Fibroblast of pulmonary artery (primary cell): ENCODE measurements around the gene ZNF578.
"Not testable (repeated sequence)": the region's sequence is repeated elsewhere in the genome, so short reads cannot be mapped to it uniquely, and the experiment has no call there.

Experiments
- DNase-seq: peaks from one replicate; pipeline ENCODE4 v3.0.0-alpha.2; 2010; ENCODE audit warnings: low read depth
- H3K4me3 ChIP-seq: replicated peaks from 2 replicates; pipeline ENCODE4 v1.5.1; 2011; ENCODE audit warnings: low read depth, mild to moderate bottlenecking, control low read depth, low read length, moderate library complexity
- TF ChIP-seq, protein P1 (sequence below): IDR thresholded peaks from 2 replicates; pipeline ENCODE4 v1.5.1; 2011; ENCODE audit warnings: mild to moderate bottlenecking, control low read depth, low read length, inconsistent platforms; ENCODE audit errors: missing control alignments

ZNF578 gene

DNA sequence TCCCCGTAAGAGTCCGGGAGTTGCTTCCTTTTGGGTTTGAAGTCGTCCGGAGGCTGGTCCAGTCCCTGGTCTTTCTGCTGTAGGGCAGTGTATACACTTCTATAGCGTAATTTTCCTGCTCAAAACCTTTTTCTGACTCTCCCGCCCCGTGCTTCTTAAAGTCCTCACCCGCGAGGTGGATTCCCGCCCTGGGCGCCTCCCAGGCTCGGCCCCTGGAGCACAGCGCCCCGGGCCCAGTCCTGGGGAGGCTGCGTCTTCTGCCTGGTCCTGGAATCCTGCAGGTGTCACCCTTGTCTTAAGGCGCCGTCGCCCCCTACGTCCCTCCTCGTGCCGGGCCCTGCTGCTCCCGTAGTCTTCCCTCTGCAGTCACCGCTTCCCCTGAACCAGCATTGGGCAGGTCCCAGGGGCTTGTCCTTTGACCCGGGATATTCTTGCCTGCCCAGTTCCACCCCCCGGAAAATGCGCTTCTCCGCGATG lies 39.7 kb downstream of the ZNF578 start:
- no peak overlapping the region for H3K4me3 ChIP-seq
- TF ChIP-seq, protein P1, sequence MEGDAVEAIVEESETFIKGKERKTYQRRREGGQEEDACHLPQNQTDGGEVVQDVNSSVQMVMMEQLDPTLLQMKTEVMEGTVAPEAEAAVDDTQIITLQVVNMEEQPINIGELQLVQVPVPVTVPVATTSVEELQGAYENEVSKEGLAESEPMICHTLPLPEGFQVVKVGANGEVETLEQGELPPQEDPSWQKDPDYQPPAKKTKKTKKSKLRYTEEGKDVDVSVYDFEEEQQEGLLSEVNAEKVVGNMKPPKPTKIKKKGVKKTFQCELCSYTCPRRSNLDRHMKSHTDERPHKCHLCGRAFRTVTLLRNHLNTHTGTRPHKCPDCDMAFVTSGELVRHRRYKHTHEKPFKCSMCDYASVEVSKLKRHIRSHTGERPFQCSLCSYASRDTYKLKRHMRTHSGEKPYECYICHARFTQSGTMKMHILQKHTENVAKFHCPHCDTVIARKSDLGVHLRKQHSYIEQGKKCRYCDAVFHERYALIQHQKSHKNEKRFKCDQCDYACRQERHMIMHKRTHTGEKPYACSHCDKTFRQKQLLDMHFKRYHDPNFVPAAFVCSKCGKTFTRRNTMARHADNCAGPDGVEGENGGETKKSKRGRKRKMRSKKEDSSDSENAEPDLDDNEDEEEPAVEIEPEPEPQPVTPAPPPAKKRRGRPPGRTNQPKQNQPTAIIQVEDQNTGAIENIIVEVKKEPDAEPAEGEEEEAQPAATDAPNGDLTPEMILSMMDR: no peak
- no peak for DNase-seq

DNA sequence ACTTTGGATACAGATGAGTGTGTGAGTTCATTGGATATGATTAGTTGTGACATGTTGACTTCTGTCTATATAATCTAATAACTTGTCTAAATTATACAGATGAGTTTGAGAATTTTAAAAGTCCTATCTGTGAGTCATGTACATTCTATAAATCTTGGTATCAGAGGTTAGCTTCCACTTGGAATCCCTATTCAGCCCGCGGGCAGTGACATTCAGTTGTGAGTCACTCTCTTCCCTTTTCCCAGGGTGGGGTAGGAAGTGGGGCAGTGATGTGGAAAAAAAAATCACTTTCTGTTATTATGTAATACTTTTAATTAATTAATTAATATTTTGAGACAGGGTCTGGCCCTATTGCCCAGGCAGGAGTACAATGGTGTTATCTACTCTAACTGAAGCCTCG lies 41.2 kb downstream of the ZNF578 start:
- TF ChIP-seq, protein P1: no peak
- no peak overlapping the region for H3K4me3 ChIP-seq
- no peak for DNase-seq

DNA sequence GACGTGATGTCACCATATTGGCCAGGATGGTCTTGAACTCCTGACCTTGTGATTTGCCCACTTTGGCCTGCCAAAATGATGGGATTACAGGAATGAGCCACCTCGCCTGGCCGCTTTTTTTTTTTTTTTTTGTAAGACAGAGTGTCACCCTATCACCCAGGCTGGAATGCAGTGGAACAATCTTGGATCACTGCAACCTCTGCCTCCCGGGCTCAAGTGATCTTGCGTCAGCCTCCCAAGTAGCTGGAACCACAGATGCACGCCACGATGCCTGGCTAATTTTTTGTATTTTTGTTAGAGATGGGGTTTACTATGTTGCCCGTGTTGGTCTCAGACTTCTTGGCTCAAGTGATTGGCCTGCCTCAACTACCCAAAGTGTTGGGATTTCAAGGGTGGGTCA lies 45.2 kb downstream of the ZNF578 start:
- TF ChIP-seq, protein P1: no peak
- DNase-seq: no peak
- H3K4me3 ChIP-seq: no peak overlapping the region

DNA sequence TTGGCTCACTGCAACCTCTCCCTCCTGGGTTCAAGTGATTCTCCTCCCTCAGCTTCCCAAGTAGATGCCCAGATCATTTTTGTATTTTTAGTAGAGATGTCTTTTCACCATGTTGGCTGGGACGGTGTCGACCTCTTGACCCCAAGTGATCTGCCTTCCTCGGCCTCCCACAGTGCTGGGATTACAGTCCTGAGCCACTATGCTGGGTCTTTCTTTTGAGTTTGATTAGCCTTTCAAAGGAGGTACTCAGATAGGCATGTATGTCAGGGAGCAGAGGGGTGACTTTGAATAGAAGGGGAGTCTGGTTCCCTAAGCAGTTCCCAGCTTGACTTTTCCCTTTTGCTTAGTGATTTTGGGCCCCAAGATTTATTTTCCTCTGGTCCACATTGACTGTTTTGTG lies 47.1 kb downstream of the ZNF578 start:
- DNase-seq, H3K4me3 ChIP-seq: not testable (repeated sequence)

DNA sequence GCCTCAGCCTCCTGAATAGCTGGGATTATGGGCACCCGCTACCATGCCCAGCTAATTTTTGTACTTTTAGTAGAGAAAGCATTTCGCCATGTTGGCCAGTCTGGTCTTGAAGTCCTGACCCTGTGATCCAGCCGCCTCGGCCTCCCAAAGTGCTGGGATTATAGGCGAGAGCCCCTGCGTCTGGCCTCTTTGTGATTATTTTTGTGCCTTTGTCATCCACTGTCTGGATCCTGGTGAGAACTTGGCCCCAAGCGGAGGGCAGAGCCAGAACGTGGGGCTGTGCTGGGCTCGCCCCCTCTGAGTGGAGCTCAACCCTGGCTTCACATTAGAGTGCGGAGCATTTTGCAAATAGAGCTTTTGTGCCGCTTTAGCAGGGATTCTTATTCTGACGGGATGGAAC lies 47.6 kb downstream of the ZNF578 start:
- DNase-seq, H3K4me3 ChIP-seq: not testable (repeated sequence)

DNA sequence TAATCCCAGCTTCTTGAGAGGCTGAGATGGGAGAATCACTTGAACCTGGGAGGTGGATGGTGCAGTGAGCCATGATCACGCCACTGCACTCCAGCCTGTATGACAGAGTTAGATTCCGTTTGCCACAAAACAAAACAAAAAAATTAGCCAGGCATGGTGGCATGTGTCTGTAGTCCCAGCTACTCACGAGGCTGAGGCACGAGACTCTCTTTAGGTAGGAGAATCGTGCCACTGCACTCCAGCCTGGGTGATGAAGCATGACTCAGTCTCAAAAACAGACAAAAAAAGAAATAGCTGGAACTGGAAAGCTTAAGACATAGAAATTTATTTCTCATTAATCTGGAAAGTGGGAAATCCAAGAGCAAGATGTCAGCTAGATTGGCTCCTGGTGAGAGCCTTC lies 53.9 kb downstream of the ZNF578 start:
- TF ChIP-seq, protein P1: no peak
- no peak overlapping the region for H3K4me3 ChIP-seq
- DNase-seq: no peak

DNA sequence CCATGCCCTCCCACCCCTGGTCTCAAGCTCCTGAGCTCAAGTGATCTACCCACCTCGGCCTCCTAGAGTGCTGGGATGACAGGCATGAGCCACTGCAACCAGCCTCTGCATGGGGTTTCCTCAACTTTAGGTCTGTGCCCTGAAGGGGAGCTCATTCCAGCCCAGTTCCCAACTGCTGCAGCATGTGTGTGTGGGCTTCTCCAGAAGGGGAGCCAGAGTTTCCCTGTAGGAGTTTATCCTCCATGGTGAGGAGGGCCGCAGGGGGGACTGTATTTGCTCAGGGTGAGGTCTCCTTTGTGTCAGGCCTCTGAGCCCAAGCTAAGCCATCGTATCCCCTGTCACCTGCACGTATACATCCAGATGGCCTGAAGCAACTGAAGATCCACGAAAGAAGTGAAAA lies 62.8 kb downstream of the ZNF578 start:
- no peak overlapping the region for H3K4me3 ChIP-seq
- DNase-seq: no peak
- TF ChIP-seq, protein P1: no peak

DNA sequence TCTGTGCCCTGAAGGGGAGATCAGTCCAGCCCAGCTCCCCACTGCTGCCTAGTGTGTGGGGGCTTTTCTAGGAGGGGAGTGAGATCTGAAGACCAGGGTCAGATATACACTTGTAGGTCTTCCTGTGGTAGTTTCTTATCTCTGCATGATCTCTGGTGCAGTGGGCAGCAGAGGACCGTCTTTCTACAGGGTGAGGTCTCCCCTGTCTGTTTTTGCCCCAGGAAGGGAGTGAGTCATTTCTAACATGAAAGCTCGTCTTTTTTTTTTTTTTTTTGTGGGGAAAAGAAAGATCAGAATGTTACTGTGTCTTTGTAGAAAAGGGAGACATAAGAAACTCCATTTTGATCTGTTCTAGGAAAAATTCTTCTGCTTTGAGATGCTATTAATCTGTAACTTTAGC lies 65.3 kb downstream of the ZNF578 start:
- H3K4me3 ChIP-seq: no peak overlapping the region
- DNase-seq: no peak
- TF ChIP-seq, protein P1: no peak

DNA sequence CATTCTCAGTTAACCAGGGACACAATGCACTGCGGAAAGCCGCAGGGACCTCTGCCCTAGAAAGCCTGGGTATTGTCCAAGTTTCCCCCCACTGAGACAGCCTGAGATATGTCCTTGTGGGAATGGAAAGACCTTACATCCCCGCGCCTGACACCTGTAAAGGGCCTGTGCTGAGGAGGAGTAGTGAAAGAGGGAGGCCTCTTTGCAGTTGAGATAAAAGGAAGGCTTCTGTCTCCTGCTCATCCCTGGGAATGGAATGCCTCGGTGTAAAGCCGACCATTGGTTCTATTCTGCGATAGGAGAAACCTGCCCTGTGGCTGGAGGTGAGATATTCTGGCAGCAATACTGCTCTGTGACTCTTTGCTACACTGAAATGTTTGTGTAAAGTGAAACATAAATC lies 65.8 kb downstream of the ZNF578 start:
- DNase-seq, H3K4me3 ChIP-seq: not testable (repeated sequence)
